ENCODE data around the gene MYNN.
A peak's percentile ranks its signal among the peaks of the same experiment; 100 is the strongest.

GRCh38 chr3:169769287-169770181, 3.7 kb upstream of the MYNN start, which contains the start of gene ACTRT3:
- 0 out of 2 replicates have a peak, but pooled peaks have one; percentile 9 for TF ChIP-seq CTCF (conservative IDR thresholded peaks at IDR 0.05; ENCODE audit: low read depth, low read length)
- TF ChIP-seq EZH2 (IDR thresholded peaks at IDR 0.05; ENCODE audit: low read length, unreplicated experiment) = no peak
